Astrocyte (in vitro differentiated cells and primary cell): ENCODE measurements around the gene MAPK9. TPM values are rescaled to one million over a fixed set of nuclear protein-coding genes. Genes with fewer than 3 reads are reported as not detected.

ENCODE experiments used
- DNase-seq: peaks from one replicate; pipeline ENCODE4 v3.0.0-alpha.2; 2010; ENCODE audit warnings: low read depth
- FAIRE-seq: peaks from 2 replicates; lab custom pipeline; 2011; peaks lifted over from hg19 to GRCh38; lab: Jason Lieb, UNC
- H2AFZ ChIP-seq: 2 replicates; pipeline ENCODE4 v1.6.0; 2012; ENCODE audit warnings: low read depth, low read length, inconsistent platforms
- H3K27ac ChIP-seq: 2 replicates; pipeline ENCODE4 v1.5.1; 2011; ENCODE audit warnings: low read depth, low read length, inconsistent platforms
- H3K27me3 ChIP-seq: 2 replicates; pipeline ENCODE4 v1.6.0; 2011; ENCODE audit warnings: low read length, inconsistent platforms; ENCODE audit not compliant: insufficient read depth
- H3K36me3 ChIP-seq: 2 replicates; pipeline ENCODE4 v1.5.1; 2011; ENCODE audit warnings: low read length, inconsistent platforms; ENCODE audit not compliant: insufficient read depth
- H3K4me1 ChIP-seq: 2 replicates; pipeline ENCODE4 v1.5.1; 2011; ENCODE audit warnings: low read length, inconsistent platforms; ENCODE audit not compliant: insufficient read depth
- H3K4me2 ChIP-seq: 2 replicates; pipeline ENCODE4 v1.6.0; 2012; ENCODE audit warnings: low read length, inconsistent platforms
- H3K4me3 ChIP-seq: 2 replicates; pipeline ENCODE4 v1.5.1; 2011; ENCODE audit warnings: low read depth, mild to moderate bottlenecking, low read length, inconsistent platforms; ENCODE audit not compliant: insufficient read depth
- H3K79me2 ChIP-seq: 2 replicates; pipeline ENCODE4 v1.6.0; 2012; ENCODE audit warnings: mild to moderate bottlenecking, low read length, inconsistent platforms; ENCODE audit not compliant: insufficient read depth
- H3K9ac ChIP-seq: 2 replicates; pipeline ENCODE4 v1.6.0; 2012; ENCODE audit warnings: mild to moderate bottlenecking, low read length, inconsistent platforms
- H3K9me3 ChIP-seq: 2 replicates; pipeline ENCODE4 v1.5.1; 2012; ENCODE audit warnings: low read depth, mild to moderate bottlenecking, low read length, inconsistent platforms; ENCODE audit not compliant: insufficient read depth
- H4K20me1 ChIP-seq: 2 replicates; pipeline ENCODE4 v1.6.0; 2012; ENCODE audit warnings: low read length, inconsistent platforms; ENCODE audit not compliant: insufficient read depth
- H3K27ac Mint-ChIP-seq: one replicate; pipeline ENCODE4 v1.8.0; 2021; ENCODE audit warnings: mild to moderate bottlenecking, mixed read lengths; ENCODE audit not compliant: unreplicated experiment
- H3K27me3 Mint-ChIP-seq: one replicate; pipeline ENCODE4 v1.8.0; 2021; ENCODE audit warnings: low read depth, mixed read lengths; ENCODE audit not compliant: unreplicated experiment
- H3K36me3 Mint-ChIP-seq: one replicate; pipeline ENCODE4 v1.8.0; 2021; ENCODE audit warnings: low read depth, mixed read lengths; ENCODE audit not compliant: unreplicated experiment
- H3K4me1 Mint-ChIP-seq: one replicate; pipeline ENCODE4 v1.8.0; 2021; ENCODE audit warnings: low read depth, mixed read lengths; ENCODE audit not compliant: unreplicated experiment
- H3K4me3 Mint-ChIP-seq: one replicate; pipeline ENCODE4 v1.8.0; 2021; ENCODE audit warnings: mild to moderate bottlenecking, moderate library complexity, mixed read lengths; ENCODE audit not compliant: unreplicated experiment
- H3K9me3 Mint-ChIP-seq: one replicate; pipeline ENCODE4 v1.8.0; 2021; ENCODE audit warnings: mild to moderate bottlenecking, mixed read lengths; ENCODE audit not compliant: unreplicated experiment
- EZH2 ChIP-seq: IDR thresholded peaks from 2 replicates; pipeline ENCODE4 v1.6.1; 2012; ENCODE audit warnings: mild to moderate bottlenecking, low read length, inconsistent platforms; ENCODE audit not compliant: insufficient read depth
- total RNA-seq: library from RNA; stranded (reverse); gene quantifications from 2 replicates; pipeline ENCODE4 v1.2.1, GENCODE V29; 2021
- TF ChIP-seq, protein P1 (sequence below): IDR thresholded peaks from 2 replicates; pipeline ENCODE4 v1.5.1; 2011; ENCODE audit warnings: low read depth, mild to moderate bottlenecking, inconsistent platforms, low read length, moderate library complexity; ENCODE audit not compliant: insufficient read depth

MAPK9 gene
- total RNA-seq, 1 donor from 2014 or later: 34.0 TPM

DNA sequence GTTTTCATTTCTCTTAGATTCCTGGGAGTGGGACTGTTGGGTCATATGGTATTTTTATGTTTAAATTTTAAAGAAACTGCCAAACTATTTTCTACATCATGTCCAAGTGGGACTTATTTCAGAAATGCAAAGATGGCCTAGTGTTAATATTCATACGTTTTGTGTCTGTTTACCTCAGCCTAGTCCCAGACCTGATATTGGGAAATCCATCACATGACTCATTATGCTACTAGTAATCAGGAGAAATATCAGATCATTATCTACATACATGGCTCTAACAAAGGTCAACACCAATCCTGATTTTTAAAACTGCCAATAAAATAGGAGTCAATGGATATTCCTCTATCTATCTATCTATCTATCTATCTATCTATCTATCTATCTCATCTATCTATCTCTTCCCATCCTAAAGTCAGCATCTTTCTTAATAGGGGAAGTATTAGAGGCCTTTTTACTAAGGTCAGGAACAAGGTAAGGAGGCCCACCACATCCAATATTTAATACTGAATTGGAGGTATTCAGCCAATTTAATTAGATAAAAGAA lies 87.5 kb downstream of the MAPK9 start:
- FAIRE-seq (no peak), DNase-seq (no peak)
- Mint-ChIP-seq H3K27ac (no peak overlapping the region), H3K27me3 (peaks cover 19% of the 10 kb centered on the region), H3K4me1 (no peaks in the 10 kb centered on the region), H3K36me3 (no peaks in the 10 kb centered on the region), H3K9me3 (peaks cover 1% of the 10 kb centered on the region), H3K4me3 (no peak overlapping the region)
- H3K4me1 ChIP-seq: no peaks in the 10 kb centered on the region
- no peak overlapping the region for H3K9ac ChIP-seq
- H4K20me1 ChIP-seq: no peaks in the 10 kb centered on the region
- no peak overlapping the region for H3K4me3 ChIP-seq
- no peaks in the 10 kb centered on the region for H3K36me3 ChIP-seq
- TF ChIP-seq, protein P1, sequence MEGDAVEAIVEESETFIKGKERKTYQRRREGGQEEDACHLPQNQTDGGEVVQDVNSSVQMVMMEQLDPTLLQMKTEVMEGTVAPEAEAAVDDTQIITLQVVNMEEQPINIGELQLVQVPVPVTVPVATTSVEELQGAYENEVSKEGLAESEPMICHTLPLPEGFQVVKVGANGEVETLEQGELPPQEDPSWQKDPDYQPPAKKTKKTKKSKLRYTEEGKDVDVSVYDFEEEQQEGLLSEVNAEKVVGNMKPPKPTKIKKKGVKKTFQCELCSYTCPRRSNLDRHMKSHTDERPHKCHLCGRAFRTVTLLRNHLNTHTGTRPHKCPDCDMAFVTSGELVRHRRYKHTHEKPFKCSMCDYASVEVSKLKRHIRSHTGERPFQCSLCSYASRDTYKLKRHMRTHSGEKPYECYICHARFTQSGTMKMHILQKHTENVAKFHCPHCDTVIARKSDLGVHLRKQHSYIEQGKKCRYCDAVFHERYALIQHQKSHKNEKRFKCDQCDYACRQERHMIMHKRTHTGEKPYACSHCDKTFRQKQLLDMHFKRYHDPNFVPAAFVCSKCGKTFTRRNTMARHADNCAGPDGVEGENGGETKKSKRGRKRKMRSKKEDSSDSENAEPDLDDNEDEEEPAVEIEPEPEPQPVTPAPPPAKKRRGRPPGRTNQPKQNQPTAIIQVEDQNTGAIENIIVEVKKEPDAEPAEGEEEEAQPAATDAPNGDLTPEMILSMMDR: no peak
- TF ChIP-seq EZH2: no peak
- no peak overlapping the region for H3K4me2 ChIP-seq
- H3K27ac ChIP-seq: no peak overlapping the region
- H3K27me3 ChIP-seq: peaks cover 14% of the 10 kb centered on the region
- no peaks in the 10 kb centered on the region for H3K79me2 ChIP-seq
- no peaks in the 10 kb centered on the region for H3K9me3 ChIP-seq
- H2AFZ ChIP-seq: no peak overlapping the region

DNA sequence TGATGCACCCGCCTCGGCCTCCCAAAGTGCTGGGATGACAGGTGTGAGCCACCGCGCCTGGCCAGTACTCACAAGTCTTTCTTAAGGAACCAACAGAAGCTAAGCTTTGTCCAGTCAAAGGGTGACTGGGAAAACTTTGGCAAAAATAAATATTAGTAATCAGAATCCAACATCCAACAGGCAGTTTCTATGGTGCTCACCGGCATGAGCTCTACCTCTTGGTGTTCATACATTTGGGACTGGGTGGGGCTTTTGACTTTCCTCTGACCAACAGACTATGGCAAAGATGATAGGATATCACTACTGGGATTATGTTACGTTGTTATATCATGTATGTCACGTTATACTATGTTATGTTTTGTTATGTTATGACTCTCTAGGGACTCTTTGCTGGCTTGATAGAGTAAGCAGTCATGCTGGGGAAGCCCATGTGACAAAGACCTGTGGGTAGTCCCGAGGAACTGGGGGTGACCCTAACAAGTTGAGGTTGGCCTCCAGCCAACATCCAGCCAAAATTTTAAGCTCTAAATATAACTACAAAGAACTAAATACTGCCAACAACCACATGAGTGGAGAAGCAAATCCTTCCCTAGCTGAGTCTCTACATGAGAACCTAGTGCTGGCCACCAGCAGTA lies 88.8 kb downstream of the MAPK9 start:
- H3K36me3 ChIP-seq: no peaks in the 10 kb centered on the region
- H3K27me3 ChIP-seq: peaks cover 9% of the 10 kb centered on the region
- peaks cover 18% of the 10 kb centered on the region for H3K27me3 Mint-ChIP-seq
- peaks cover 1% of the 10 kb centered on the region for H3K9me3 Mint-ChIP-seq
- peaks cover 2% of the 10 kb centered on the region for H3K36me3 Mint-ChIP-seq
- no peaks in the 10 kb centered on the region for H3K9me3 ChIP-seq
- FAIRE-seq: no peak
- no peak overlapping the region for H3K4me2 ChIP-seq
- H3K9ac ChIP-seq: no peak overlapping the region
- H3K4me1 ChIP-seq: no peaks in the 10 kb centered on the region
- H3K79me2 ChIP-seq: no peaks in the 10 kb centered on the region
- TF ChIP-seq EZH2: no peak
- TF ChIP-seq, protein P1: no peak
- H3K4me3 Mint-ChIP-seq: no peak overlapping the region
- H4K20me1 ChIP-seq: no peaks in the 10 kb centered on the region
- no peaks in the 10 kb centered on the region for H3K4me1 Mint-ChIP-seq
- H3K4me3 ChIP-seq: no peak overlapping the region
- no peak overlapping the region for H3K27ac Mint-ChIP-seq
- no peak overlapping the region for H2AFZ ChIP-seq
- DNase-seq: no peak
- H3K27ac ChIP-seq: no peak overlapping the region
